K562 (cell line): ENCODE data around the gene NPAS2. TPM values are rescaled to one million over a fixed set of nuclear protein-coding genes. Genes with fewer than 3 reads are reported as not detected.

Experiments
- EGR1 ChIP-seq: fragments of 450-650 bp; conservative IDR thresholded peaks from 2 replicates; pipeline ENCODE4 v1.6.1; 2017; ENCODE audit warnings: mild to moderate bottlenecking
- FIP1L1 ChIP-seq: fragments of 200-400 bp; formaldehyde crosslinking; IDR thresholded peaks from 2 replicates; pipeline ENCODE4 v1.6.1; 2018; ENCODE audit warnings: mild to moderate bottlenecking, low read depth, low read length; ENCODE audit not compliant: poor library complexity, severe bottlenecking
- FOXA3 ChIP-seq, 2 experiments: fragments of 450-650 bp in 1 of 2; sonication (generic) in 1 of 2; formaldehyde crosslinking; IDR thresholded peaks in 1 of 2; conservative IDR thresholded peaks in 1 of 2; 2 replicates each; pipeline versions ENCODE4 v1.4.0 to v1.8.0; 2020 to 2022; ENCODE audit warnings: mild to moderate bottlenecking in 2 of 2, missing genetic modification reagents in 1 of 2
- RAD51 ChIP-seq: fragments of 450-650 bp; IDR thresholded peaks from 2 replicates; pipeline ENCODE4 v1.7.1; 2016; ENCODE audit warnings: low read depth, mild to moderate bottlenecking, borderline replicate concordance
- RUNX1 ChIP-seq: sonication (generic); IDR thresholded peaks from 2 replicates; pipeline ENCODE4 v1.6.1; 2016; ENCODE audit warnings: antibody characterized with exemption, low read depth
- TARDBP ChIP-seq: fragments of 450-650 bp; IDR thresholded peaks from 2 replicates; pipeline ENCODE4 v1.6.1; 2016
- ZFP1 ChIP-seq: fragments of 450-650 bp; formaldehyde crosslinking; IDR thresholded peaks from 2 replicates; pipeline ENCODE4 v1.4.0; 2020; ENCODE audit warnings: mild to moderate bottlenecking, mixed read lengths
- ZNF232 ChIP-seq: sonication (generic); formaldehyde crosslinking; IDR thresholded peaks from 2 replicates; pipeline ENCODE4 v1.8.0; 2022; ENCODE audit warnings: mild to moderate bottlenecking, missing genetic modification reagents
- ZNF41 ChIP-seq: fragments of 250-450 bp; sonication (Bioruptor Pico); conservative IDR thresholded peaks from 2 replicates; pipeline ENCODE4 v1.4.0; 2020; ENCODE audit warnings: mild to moderate bottlenecking
- ZNF586 ChIP-seq: fragments of 450-650 bp; formaldehyde crosslinking; conservative IDR thresholded peaks from 2 replicates; pipeline ENCODE4 v1.4.0; 2020; ENCODE audit warnings: mild to moderate bottlenecking, moderate library complexity
- polyA plus RNA-seq, 8 experiments: library from polyadenylated mRNA; depleted of rRNA in 4 of 8; stranded (reverse) in 5 of 8; unstranded in 3 of 8; fragments of >200 nt; fragmentation: Nextera tagmentation in 2 of 8; fragmentation: Illumina TruSeq in 1 of 8; extraction: Ambion mirVana in 2 of 8; extraction: Trizol in 1 of 8; gene quantifications; 2 replicates each; pipeline versions ENCODE4 v1.2.1 to v1.2.3, GENCODE V29; 2011 to 2014; ENCODE audit warnings: inconsistent platforms in 1 of 8, missing spikeins in 1 of 8
- total RNA-seq, 7 experiments: library from RNA; depleted of rRNA in 6 of 7; stranded (reverse); fragments of >200 nt in 6 of 7; fragmentation: Illumina TruSeq in 2 of 7; extraction: Trizol in 2 of 7; gene quantifications; 2 replicates each; pipeline versions ENCODE4 v1.2.1 to v1.2.3, GENCODE V29; 2011 to 2021; ENCODE audit warnings: low replicate concordance in 1 of 7
- TF ChIP-seq, protein P1 (sequence below): sonication (generic); formaldehyde crosslinking; IDR thresholded peaks from 2 replicates; pipeline ENCODE4 v1.5.0; 2020; ENCODE audit warnings: missing genetic modification reagents
- TF ChIP-seq, protein P2 (sequence below), 2 experiments: fragments of 200-800 bp in 1 of 2; sonication (Bioruptor generic) in 1 of 2; sonication (generic) in 1 of 2; formaldehyde crosslinking in 1 of 2; IDR thresholded peaks in 1 of 2; conservative IDR thresholded peaks in 1 of 2; 2 replicates each; pipeline versions ENCODE4 v1.5.0 to v1.6.1; 2016 to 2020; ENCODE audit warnings: missing compliant biosample characterization in 1 of 2, missing genetic modification characterization in 1 of 2, missing genetic modification reagents in 1 of 2
- TF ChIP-seq, protein P3 (sequence below): fragments of 250-450 bp; sonication (Bioruptor Pico); IDR thresholded peaks from 2 replicates; pipeline ENCODE4 v1.8.0; 2022; ENCODE audit warnings: inconsistent platforms, mild to moderate bottlenecking, moderate library complexity, borderline replicate concordance
- TF ChIP-seq, protein P4 (sequence below), 2 experiments: fragments of 450-650 bp; formaldehyde crosslinking in 1 of 2; IDR thresholded peaks; 2 replicates each; pipeline versions ENCODE4 v1.4.0 to v1.6.1; 2014 to 2020; ENCODE audit warnings: mild to moderate bottlenecking in 2 of 2, borderline replicate concordance in 1 of 2, low read depth in 1 of 2

Gene NPAS2
- total and polyA plus RNA-seq, 9 of the 15 experiments (the other 6 are each of a cell fraction or from before 2014, with no cell fraction given): 0.06 to 0.29 (median 0.07) TPM; not detected in 5

DNA sequence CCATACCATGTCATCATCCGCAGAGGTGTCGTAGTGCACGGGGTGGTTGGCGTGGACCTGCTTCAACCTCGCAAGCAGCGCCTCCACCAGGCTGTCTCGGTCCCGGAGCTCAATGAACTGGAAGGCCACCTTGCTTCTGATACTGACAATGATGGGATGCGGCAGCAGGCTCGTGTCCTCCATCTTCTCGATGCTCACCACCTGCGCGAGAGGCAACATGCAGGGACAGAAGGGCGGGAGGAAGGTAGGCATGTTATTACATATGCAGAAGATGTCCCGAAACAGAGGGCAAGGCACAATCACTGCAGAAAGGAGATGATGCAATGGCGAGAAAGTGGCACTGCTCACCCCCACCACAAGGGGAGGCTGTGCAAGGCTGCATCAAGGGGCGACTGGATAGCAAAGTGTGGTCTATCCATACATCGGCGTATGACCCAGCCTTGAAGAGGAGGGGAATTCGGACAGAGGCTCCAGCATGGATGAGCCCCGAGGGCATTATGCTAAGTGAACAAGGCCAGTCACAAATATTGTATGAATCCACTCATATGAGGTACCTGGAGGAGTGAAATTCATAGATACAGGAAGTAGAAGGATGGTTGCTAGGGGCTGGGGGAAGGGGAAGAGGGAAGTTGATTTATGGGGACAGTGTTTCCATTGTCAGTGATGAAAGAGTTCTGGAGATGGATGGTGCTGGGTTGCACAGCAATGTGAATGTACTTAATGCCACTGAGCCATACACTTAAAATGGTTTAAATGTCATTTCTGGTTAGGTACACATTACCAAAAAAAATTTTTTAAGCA lies 218.7 kb downstream of the NPAS2 start (continued):
- TF ChIP-seq, protein P1, sequence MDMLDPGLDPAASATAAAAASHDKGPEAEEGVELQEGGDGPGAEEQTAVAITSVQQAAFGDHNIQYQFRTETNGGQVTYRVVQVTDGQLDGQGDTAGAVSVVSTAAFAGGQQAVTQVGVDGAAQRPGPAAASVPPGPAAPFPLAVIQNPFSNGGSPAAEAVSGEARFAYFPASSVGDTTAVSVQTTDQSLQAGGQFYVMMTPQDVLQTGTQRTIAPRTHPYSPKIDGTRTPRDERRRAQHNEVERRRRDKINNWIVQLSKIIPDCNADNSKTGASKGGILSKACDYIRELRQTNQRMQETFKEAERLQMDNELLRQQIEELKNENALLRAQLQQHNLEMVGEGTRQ (CRISPR knock-in tag): no peak
- TF ChIP-seq, protein P2, sequence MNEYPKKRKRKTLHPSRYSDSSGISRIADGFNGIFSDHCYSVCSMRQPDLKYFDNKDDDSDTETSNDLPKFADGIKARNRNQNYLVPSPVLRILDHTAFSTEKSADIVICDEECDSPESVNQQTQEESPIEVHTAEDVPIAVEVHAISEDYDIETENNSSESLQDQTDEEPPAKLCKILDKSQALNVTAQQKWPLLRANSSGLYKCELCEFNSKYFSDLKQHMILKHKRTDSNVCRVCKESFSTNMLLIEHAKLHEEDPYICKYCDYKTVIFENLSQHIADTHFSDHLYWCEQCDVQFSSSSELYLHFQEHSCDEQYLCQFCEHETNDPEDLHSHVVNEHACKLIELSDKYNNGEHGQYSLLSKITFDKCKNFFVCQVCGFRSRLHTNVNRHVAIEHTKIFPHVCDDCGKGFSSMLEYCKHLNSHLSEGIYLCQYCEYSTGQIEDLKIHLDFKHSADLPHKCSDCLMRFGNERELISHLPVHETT (CRISPR knock-in tag; conservative IDR thresholded peaks at IDR 0.05 in 1 of 2, IDR thresholded peaks at IDR 0.05 in 1 of 2): no peak
- TF ChIP-seq RAD51 (no peak), TARDBP (0 out of 2 replicates have a peak, but pooled peaks have one; percentile 64), EGR1 (no peak), ZNF586 (CRISPR knock-in tag) (0 out of 2 replicates have a peak, but pooled peaks have one; percentile 18), RUNX1 (no peak), ZNF41 (0 out of 2 replicates have a peak, but pooled peaks have one; percentile 6), ZNF232 (CRISPR knock-in tag) (no peak), FIP1L1 (no peak), ZFP1 (CRISPR knock-in tag) (no peak), FOXA3 (CRISPR knock-in tag; conservative IDR thresholded peaks at IDR 0.05 in 1 of 2, IDR thresholded peaks at IDR 0.05 in 1 of 2) (no peak)
- TF ChIP-seq, protein P3, sequence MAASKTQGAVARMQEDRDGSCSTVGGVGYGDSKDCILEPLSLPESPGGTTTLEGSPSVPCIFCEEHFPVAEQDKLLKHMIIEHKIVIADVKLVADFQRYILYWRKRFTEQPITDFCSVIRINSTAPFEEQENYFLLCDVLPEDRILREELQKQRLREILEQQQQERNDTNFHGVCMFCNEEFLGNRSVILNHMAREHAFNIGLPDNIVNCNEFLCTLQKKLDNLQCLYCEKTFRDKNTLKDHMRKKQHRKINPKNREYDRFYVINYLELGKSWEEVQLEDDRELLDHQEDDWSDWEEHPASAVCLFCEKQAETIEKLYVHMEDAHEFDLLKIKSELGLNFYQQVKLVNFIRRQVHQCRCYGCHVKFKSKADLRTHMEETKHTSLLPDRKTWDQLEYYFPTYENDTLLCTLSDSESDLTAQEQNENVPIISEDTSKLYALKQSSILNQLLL (CRISPR knock-in tag): no peak
- TF ChIP-seq, protein P4, sequence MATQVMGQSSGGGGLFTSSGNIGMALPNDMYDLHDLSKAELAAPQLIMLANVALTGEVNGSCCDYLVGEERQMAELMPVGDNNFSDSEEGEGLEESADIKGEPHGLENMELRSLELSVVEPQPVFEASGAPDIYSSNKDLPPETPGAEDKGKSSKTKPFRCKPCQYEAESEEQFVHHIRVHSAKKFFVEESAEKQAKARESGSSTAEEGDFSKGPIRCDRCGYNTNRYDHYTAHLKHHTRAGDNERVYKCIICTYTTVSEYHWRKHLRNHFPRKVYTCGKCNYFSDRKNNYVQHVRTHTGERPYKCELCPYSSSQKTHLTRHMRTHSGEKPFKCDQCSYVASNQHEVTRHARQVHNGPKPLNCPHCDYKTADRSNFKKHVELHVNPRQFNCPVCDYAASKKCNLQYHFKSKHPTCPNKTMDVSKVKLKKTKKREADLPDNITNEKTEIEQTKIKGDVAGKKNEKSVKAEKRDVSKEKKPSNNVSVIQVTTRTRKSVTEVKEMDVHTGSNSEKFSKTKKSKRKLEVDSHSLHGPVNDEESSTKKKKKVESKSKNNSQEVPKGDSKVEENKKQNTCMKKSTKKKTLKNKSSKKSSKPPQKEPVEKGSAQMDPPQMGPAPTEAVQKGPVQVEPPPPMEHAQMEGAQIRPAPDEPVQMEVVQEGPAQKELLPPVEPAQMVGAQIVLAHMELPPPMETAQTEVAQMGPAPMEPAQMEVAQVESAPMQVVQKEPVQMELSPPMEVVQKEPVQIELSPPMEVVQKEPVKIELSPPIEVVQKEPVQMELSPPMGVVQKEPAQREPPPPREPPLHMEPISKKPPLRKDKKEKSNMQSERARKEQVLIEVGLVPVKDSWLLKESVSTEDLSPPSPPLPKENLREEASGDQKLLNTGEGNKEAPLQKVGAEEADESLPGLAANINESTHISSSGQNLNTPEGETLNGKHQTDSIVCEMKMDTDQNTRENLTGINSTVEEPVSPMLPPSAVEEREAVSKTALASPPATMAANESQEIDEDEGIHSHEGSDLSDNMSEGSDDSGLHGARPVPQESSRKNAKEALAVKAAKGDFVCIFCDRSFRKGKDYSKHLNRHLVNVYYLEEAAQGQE (IDR thresholded peaks at IDR 0.05; ENCODE audit: borderline replicate concordance): peak; percentile 44; the same call in 1 of the 2 replicates
- TF ChIP-seq, protein P4 (CRISPR knock-in tag; IDR thresholded peaks at IDR 0.05; ENCODE audit: low read depth): no peak
